Left ventricle myocardium inferior (tissue), 1 donor: ENCODE measurements around the gene CDIP1. TPM values are rescaled to one million over a fixed set of nuclear protein-coding genes. Genes with fewer than 3 reads are reported as not detected.
A peak's percentile ranks its signal among the peaks of the same experiment; 100 is the strongest.

Source experiments
- DNase-seq: peaks from one replicate; pipeline ENCODE4 v3.0.0-alpha.2; 2020
- H3K27ac ChIP-seq: fragments of 200-600 bp; replicated peaks from 2 replicates; pipeline ENCODE4 v1.8.0; 2021
- H3K27me3 ChIP-seq: fragments of 200-600 bp; 2 replicates; pipeline ENCODE4 v1.8.0; 2021; ENCODE audit warnings: low read depth
- H3K36me3 ChIP-seq: fragments of 200-600 bp; 2 replicates; pipeline ENCODE4 v1.8.0; 2021
- H3K4me1 ChIP-seq: fragments of 200-600 bp; 2 replicates; pipeline ENCODE4 v1.8.0; 2021
- H3K4me3 ChIP-seq: fragments of 200-600 bp; 2 replicates; pipeline ENCODE4 v1.8.0; 2021; ENCODE audit warnings: mild to moderate bottlenecking, moderate library complexity
- H3K9me3 ChIP-seq: fragments of 200-600 bp; replicated peaks from 2 replicates; pipeline ENCODE4 v1.8.0; 2021
- CTCF ChIP-seq: fragments of 200-600 bp; IDR thresholded peaks from 2 replicates; pipeline ENCODE4 v1.8.0; 2021; ENCODE audit warnings: antibody characterized with exemption, mild to moderate bottlenecking, borderline replicate concordance
- intact Hi-C: fragments of 100-400 bp; cut with micrococcal nuclease; formaldehyde crosslinking; loops from one replicate; pipeline ENCODE4 v1.11.0; 2022
- long read RNA-seq: library from polyadenylated mRNA; unstranded; transcript quantifications from one replicate; pipeline ENCODE4 v2.0.0, GENCODE V29; 2021
- total RNA-seq: library from RNA; stranded (reverse); fragmentation: NEBNext Ultra II Directional; extraction: Animal tissue kit (Norgen Biotek cat#: 25700); gene quantifications from one replicate; pipeline ENCODE4 v1.2.1, GENCODE V29; 2021
- donor health status: DM: no; HTN: yes; CAD: no; lungs with severe emphysema.

CDIP1 gene
- 48.5 TPM for total RNA-seq
- long read RNA-seq, transcript CDIP1-201 (5 exons, 3,009 nt) = minor isoform, 9 of 98 reads
- long read RNA-seq, transcript CDIP1-205 (6 exons, 2,774 nt) = minor isoform, 9 of 98 reads
- long read RNA-seq, transcript CDIP1-209 (6 exons, 2,062 nt) = major isoform, 45 of 98 reads
- long read RNA-seq, partial matches to known transcripts = 12 of 98 reads
- long read RNA-seq, other reads (novel, unspliced or antisense) = 23 of 98 reads

GRCh38 chr16:4538350-4539235 is at the start of gene CDIP1:
Gene CDIP1, minus strand, starts transcription at chr16:4538773. Its CDS starts 24,643 bp downstream, at chr16:4514130.
- no peaks in the 10 kb centered on the region for H3K36me3 ChIP-seq
- H3K4me1 ChIP-seq = peaks cover 50% of the 10 kb centered on the region
- no peaks in the 10 kb centered on the region for H3K27me3 ChIP-seq
- intact Hi-C loops = no loop called here
- peak; percentile 97 for DNase-seq
- peak; percentile 19 for TF ChIP-seq CTCF
- H3K4me3 ChIP-seq = peak within 1 kb of the TSS; percentile 97
- peak within 1 kb of the TSS; percentile 94 for H3K27ac ChIP-seq
- H3K9me3 ChIP-seq = peaks cover 19% of the 10 kb centered on the region

- no peak for DNase-seq
- H3K27me3 ChIP-seq = peaks cover 26% of the 10 kb centered on the region
- no peak overlapping the region for H3K27ac ChIP-seq
- H3K4me1 ChIP-seq = no peaks in the 10 kb centered on the region
- peaks cover 11% of the 10 kb centered on the region for H3K9me3 ChIP-seq
- intact Hi-C loops = no loop called here
- TF ChIP-seq CTCF = no peak
- no peak overlapping the region for H3K4me3 ChIP-seq
- no peaks in the 10 kb centered on the region for H3K36me3 ChIP-seq
Measured at GRCh38 chr16:4586291-4586690, 47.7 kb upstream of the CDIP1 start.

GRCh38 chr16:4583906-4584305 is 45.3 kb upstream of the CDIP1 start:
- no peak for DNase-seq
- Histone ChIP-seq H3K4me3 (no peak overlapping the region), H3K4me1 (no peaks in the 10 kb centered on the region), H3K36me3 (no peaks in the 10 kb centered on the region), H3K27me3 (peaks cover 26% of the 10 kb centered on the region), H3K27ac (no peak overlapping the region), H3K9me3 (peaks cover 11% of the 10 kb centered on the region)
- intact Hi-C loops = no loop called here
- no peak for TF ChIP-seq CTCF

GRCh38 chr16:4580250-4580649 is 41.7 kb upstream of the CDIP1 start:
- no peak overlapping the region for H3K27ac ChIP-seq
- intact Hi-C loops = no loop called here
- no peaks in the 10 kb centered on the region for H3K9me3 ChIP-seq
- H3K4me1 ChIP-seq = no peaks in the 10 kb centered on the region
- no peak for DNase-seq
- peaks cover under 1% of the 10 kb centered on the region for H3K27me3 ChIP-seq
- no peaks in the 10 kb centered on the region for H3K36me3 ChIP-seq
- TF ChIP-seq CTCF = no peak
- no peak overlapping the region for H3K4me3 ChIP-seq

GRCh38 chr16:4578961-4579530 is 40.5 kb upstream of the CDIP1 start:
- no peak for TF ChIP-seq CTCF
- intact Hi-C loops = no loop called here
- no peak for DNase-seq

More at GRCh38 chr16:4578961-4579530, 40.5 kb upstream of the CDIP1 start:
- no peaks in the 10 kb centered on the region for H3K27me3 ChIP-seq
- H3K4me1 ChIP-seq = no peaks in the 10 kb centered on the region
- no peaks in the 10 kb centered on the region for H3K9me3 ChIP-seq
- H3K27ac ChIP-seq = no peak overlapping the region
- H3K4me3 ChIP-seq = no peak overlapping the region
- no peaks in the 10 kb centered on the region for H3K36me3 ChIP-seq
